ENCODE data around the gene KCNIP3. TPM values are rescaled to one million over a fixed set of nuclear protein-coding genes. Genes with fewer than 3 reads are reported as not detected.

The KCNIP3 gene
- total and polyA plus RNA-seq, 2 donors (not counting 1 experiment from before 2014, with no cell fraction given): not detected

DNA sequence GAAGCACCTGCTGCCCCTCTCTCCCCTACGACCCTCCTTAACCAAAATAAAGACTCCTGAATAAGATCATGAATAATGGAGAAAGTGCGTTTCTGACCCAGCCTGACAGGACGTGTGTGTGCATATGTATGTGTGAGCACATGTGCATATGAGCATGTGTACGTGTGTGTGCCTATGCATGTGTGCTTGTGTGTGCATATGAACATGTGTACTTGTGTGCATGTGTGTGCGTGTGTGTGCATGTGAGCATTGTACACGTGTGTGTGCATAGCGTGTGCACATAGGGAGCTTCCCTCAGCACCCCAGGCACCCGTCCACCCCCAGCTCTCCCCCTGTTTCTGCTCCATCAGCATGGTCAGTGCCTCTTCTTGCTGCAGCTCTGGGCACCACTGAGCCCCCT lies 10.7 kb downstream of the KCNIP3 start:
- TF ChIP-seq, protein P1, sequence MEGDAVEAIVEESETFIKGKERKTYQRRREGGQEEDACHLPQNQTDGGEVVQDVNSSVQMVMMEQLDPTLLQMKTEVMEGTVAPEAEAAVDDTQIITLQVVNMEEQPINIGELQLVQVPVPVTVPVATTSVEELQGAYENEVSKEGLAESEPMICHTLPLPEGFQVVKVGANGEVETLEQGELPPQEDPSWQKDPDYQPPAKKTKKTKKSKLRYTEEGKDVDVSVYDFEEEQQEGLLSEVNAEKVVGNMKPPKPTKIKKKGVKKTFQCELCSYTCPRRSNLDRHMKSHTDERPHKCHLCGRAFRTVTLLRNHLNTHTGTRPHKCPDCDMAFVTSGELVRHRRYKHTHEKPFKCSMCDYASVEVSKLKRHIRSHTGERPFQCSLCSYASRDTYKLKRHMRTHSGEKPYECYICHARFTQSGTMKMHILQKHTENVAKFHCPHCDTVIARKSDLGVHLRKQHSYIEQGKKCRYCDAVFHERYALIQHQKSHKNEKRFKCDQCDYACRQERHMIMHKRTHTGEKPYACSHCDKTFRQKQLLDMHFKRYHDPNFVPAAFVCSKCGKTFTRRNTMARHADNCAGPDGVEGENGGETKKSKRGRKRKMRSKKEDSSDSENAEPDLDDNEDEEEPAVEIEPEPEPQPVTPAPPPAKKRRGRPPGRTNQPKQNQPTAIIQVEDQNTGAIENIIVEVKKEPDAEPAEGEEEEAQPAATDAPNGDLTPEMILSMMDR (IDR thresholded peaks at IDR 0.05): no peak
- TF ChIP-seq EZH2 (IDR thresholded peaks at IDR 0.05; ENCODE audit: borderline replicate concordance, insufficient read depth, low read depth, low read length, poor library complexity, severe bottlenecking): no peak
- H3K4me3 ChIP-seq (ENCODE audit: control extremely low read depth in 1 of 5, extremely low read depth in 1 of 5, insufficient read depth in 1 of 5, low read depth in 2 of 5, low read length in 4 of 5): no peak overlapping the region
- ATAC-seq (ENCODE audit: low read depth): no peak
- no peaks in the 10 kb centered on the region for H3K79me2 ChIP-seq (ENCODE audit: control insufficient read depth, insufficient read depth, low read length)
- H3K27me3 ChIP-seq (replicated peaks in 1 of 4; ENCODE audit: control extremely low read depth in 1 of 4, control insufficient read depth in 3 of 4, insufficient read depth in 4 of 4, low read length in 3 of 4): no peaks in the 10 kb centered on the region
- no peaks in the 10 kb centered on the region for H3K9me3 ChIP-seq (ENCODE audit: control extremely low read depth in 1 of 3, control insufficient read depth in 2 of 3, insufficient read depth in 1 of 3, low read length in 2 of 3)
- 86% methylated on average over 5 of the region's 8 CpGs for WGBS (ENCODE audit: insufficient coverage)
- Mint-ChIP-seq H3K9me3 (ENCODE audit: insufficient read depth) (no peaks in the 10 kb centered on the region), H3K4me3 (no peak overlapping the region), H3K4me1 (no peaks in the 10 kb centered on the region), H3K27ac (no peak overlapping the region), H3K27me3 (peaks cover 3% of the 10 kb centered on the region)
- no peaks in the 10 kb centered on the region for H3K36me3 ChIP-seq (replicated peaks in 1 of 2; ENCODE audit: control extremely low read depth in 1 of 2, control insufficient read depth in 1 of 2, extremely low read depth in 1 of 2, insufficient read depth in 2 of 2, low read length in 1 of 2)
- no peak overlapping the region for H3K9ac ChIP-seq (ENCODE audit: low read length)
- no peak overlapping the region for H3K27ac ChIP-seq (ENCODE audit: low read length in 2 of 2)
- ChIA-PET CTCF (no interaction called here), POLR2A (no interaction called here)
- no peak for DNase-seq
- H4K20me1 ChIP-seq (ENCODE audit: control insufficient read depth, insufficient read depth, low read length, poor library complexity, severe bottlenecking): no peaks in the 10 kb centered on the region
- no peak overlapping the region for H3K4me2 ChIP-seq (replicated peaks; ENCODE audit: low read depth, low read length, poor library complexity, severe bottlenecking)
- H2AFZ ChIP-seq (ENCODE audit: insufficient read depth, low read depth, low read length, poor library complexity, severe bottlenecking): no peak overlapping the region
- H3K4me1 ChIP-seq (ENCODE audit: control insufficient read depth in 2 of 2, insufficient read depth in 2 of 2, low read length in 2 of 2): no peaks in the 10 kb centered on the region
- intact Hi-C loops (cut with micrococcal nuclease): no loop called here

DNA sequence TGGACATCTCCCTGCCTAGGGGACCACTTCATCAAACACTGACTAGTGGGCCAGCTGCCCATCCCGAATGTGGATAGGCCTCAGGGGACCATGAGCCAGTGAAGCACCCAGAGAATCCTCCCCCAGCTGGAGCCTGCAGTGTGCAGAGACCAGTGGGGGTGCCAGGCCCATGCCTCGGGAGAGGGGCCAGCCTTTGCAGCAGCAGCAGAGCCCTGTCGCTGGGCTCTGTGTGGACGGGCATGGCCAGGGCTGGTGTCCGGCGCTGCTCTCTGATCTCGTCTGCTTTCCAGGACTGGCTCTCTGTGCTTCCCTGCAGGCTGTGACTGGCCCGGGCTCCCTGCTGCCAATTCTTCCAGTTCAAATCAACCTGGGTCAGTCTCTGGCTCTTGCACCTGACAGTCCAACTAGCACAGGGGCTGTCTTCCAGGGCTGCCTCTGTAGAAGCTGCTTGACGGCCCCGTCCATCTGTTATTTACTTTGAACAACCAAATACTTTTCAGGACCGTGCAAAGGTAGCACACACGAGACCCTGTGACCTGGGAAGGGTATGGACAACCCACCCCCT lies 11.4 kb downstream of the KCNIP3 start:
- 91% methylated on average over 11 of the region's 12 CpGs for WGBS (ENCODE audit: insufficient coverage)

More for the DNA sequence above, 11.4 kb downstream of the KCNIP3 start:
- Histone ChIP-seq H3K9ac (ENCODE audit: low read length) (no peak overlapping the region), H2AFZ (ENCODE audit: insufficient read depth, low read depth, low read length, poor library complexity, severe bottlenecking) (no peak overlapping the region), H3K79me2 (ENCODE audit: control insufficient read depth, insufficient read depth, low read length) (no peaks in the 10 kb centered on the region), H3K9me3 (ENCODE audit: control extremely low read depth in 1 of 3, control insufficient read depth in 2 of 3, insufficient read depth in 1 of 3, low read length in 2 of 3) (no peaks in the 10 kb centered on the region), H3K36me3 (replicated peaks in 1 of 2; ENCODE audit: control extremely low read depth in 1 of 2, control insufficient read depth in 1 of 2, extremely low read depth in 1 of 2, insufficient read depth in 2 of 2, low read length in 1 of 2) (no peaks in the 10 kb centered on the region), H3K4me1 (ENCODE audit: control insufficient read depth in 2 of 2, insufficient read depth in 2 of 2, low read length in 2 of 2) (no peaks in the 10 kb centered on the region), H3K27me3 (replicated peaks in 1 of 4; ENCODE audit: control extremely low read depth in 1 of 4, control insufficient read depth in 3 of 4, insufficient read depth in 4 of 4, low read length in 3 of 4) (no peaks in the 10 kb centered on the region), H3K4me3 (ENCODE audit: control extremely low read depth in 1 of 5, extremely low read depth in 1 of 5, insufficient read depth in 1 of 5, low read depth in 2 of 5, low read length in 4 of 5) (no peak overlapping the region), H3K4me2 (replicated peaks; ENCODE audit: low read depth, low read length, poor library complexity, severe bottlenecking) (no peak overlapping the region), H3K27ac (ENCODE audit: low read length in 2 of 2) (no peak overlapping the region), H4K20me1 (ENCODE audit: control insufficient read depth, insufficient read depth, low read length, poor library complexity, severe bottlenecking) (no peaks in the 10 kb centered on the region)
- ChIA-PET CTCF (no interaction called here), POLR2A (no interaction called here)
- Mint-ChIP-seq H3K4me3 (no peak overlapping the region), H3K9me3 (ENCODE audit: insufficient read depth) (no peaks in the 10 kb centered on the region), H3K4me1 (no peaks in the 10 kb centered on the region), H3K27ac (no peak overlapping the region), H3K27me3 (peaks cover 3% of the 10 kb centered on the region)
- no peak for DNase-seq
- TF ChIP-seq EZH2 (IDR thresholded peaks at IDR 0.05; ENCODE audit: borderline replicate concordance, insufficient read depth, low read depth, low read length, poor library complexity, severe bottlenecking): no peak
- TF ChIP-seq, protein P1 (IDR thresholded peaks at IDR 0.05): no peak
- intact Hi-C loops (cut with micrococcal nuclease): no loop called here
- no peak for ATAC-seq (ENCODE audit: low read depth)

Measured in B cell (primary cell).